Measurements from ENCODE around the gene ZNF398. TPM values are rescaled to one million over a fixed set of nuclear protein-coding genes. Genes with fewer than 3 reads are reported as not detected.
A peak's percentile ranks its signal among the peaks of the same experiment; 100 is the strongest.

Gene ZNF398
- total and polyA plus RNA-seq, 2 of the 13 experiments (the other 11 are each of a cell fraction or from before 2014, with no cell fraction given) = 3.0 to 8.9 TPM

DNA sequence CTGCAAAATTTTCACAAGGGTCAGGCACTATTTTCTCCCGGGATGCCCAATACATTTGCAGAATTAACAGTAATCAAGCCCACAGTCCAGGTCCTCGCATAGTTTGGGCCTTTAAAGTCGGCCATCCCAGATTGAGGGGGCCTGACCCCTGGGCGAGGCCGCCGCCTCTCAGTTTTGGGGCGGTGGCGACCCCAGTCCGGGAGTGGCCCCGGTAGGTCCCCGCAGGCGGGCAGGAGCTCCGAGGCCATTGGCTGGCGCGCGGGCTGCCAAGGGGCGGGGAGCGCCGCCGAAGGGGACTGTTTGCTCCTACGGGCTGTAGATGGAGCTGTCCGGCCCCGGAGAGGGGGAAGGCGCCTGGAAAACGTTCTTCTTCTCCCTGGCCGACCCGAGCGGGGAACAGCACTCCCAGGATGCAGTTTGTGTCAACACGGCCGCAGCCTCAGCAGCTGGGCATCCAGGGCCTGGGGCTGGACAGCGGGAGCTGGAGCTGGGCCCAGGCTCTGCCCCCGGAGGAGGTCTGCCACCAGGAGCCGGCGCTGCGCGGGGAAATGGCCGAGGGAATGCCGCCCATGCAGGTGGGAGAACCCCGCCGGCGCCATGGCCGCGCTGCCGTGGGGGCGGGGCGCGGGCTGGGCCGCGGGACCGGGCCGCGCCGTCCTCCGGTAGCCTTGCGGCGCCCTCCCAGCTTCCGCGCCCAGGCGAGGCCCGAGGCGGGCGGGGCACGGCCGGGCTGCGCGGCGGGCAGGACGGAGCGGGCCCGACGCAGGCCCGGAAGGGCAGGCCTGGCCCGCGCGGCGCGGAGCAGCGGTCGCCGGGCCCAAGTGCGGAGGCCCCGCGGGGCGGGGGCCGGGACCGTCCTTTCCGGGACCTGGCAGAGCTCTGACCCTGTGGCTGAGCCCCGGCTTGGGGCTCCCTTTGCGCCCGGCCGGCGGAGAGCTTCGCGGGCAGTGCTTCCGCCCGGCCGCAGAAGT lies 48.2 kb downstream of the ZNF398 start, which contains the start of gene ZNF282 (continued):
- TF ChIP-seq SAFB2 (CRISPR knock-in tag; IDR thresholded peaks at IDR 0.05; ENCODE audit: borderline replicate concordance, low read depth) (no peak; the same call in none of the 2 replicates), ATF7-NPFF (CRISPR knock-in tag; IDR thresholded peaks at IDR 0.05; ENCODE audit: low read depth) (peak; percentile 86), NR3C1 (CRISPR knock-in tag; IDR thresholded peaks at IDR 0.05) (no peak), HMG20B (CRISPR knock-in tag; conservative IDR thresholded peaks at IDR 0.05) (no peak; the same call in 1 of the 2 replicates), ZFY (CRISPR knock-in tag; IDR thresholded peaks at IDR 0.05) (peak; percentile 97), SMYD3 (CRISPR knock-in tag; IDR thresholded peaks at IDR 0.05) (no peak), MIER3 (CRISPR knock-in tag; IDR thresholded peaks at IDR 0.05; ENCODE audit: borderline replicate concordance) (peak; percentile 59; the same call in 1 of the 2 replicates), ZNF136 (CRISPR knock-in tag; IDR thresholded peaks at IDR 0.05; ENCODE audit: low read depth) (no peak)
- TF ChIP-seq, protein P1, sequence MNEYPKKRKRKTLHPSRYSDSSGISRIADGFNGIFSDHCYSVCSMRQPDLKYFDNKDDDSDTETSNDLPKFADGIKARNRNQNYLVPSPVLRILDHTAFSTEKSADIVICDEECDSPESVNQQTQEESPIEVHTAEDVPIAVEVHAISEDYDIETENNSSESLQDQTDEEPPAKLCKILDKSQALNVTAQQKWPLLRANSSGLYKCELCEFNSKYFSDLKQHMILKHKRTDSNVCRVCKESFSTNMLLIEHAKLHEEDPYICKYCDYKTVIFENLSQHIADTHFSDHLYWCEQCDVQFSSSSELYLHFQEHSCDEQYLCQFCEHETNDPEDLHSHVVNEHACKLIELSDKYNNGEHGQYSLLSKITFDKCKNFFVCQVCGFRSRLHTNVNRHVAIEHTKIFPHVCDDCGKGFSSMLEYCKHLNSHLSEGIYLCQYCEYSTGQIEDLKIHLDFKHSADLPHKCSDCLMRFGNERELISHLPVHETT (CRISPR knock-in tag; conservative IDR thresholded peaks at IDR 0.05) = 0 out of 2 replicates have a peak, but pooled peaks have one; percentile 40
- TF ChIP-seq, protein P2, sequence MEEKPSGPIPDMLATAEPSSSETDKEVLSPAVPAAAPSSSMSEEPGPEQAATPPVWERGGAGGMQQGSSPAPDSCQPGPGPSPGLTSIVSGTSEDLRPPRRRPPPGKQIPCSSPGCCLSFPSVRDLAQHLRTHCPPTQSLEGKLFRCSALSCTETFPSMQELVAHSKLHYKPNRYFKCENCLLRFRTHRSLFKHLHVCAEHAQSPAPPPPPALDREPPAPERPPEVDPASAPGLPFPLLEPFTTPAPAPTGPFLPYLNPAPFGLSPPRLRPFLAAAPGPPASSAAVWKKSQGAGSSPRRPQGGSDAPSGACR (CRISPR knock-in tag; IDR thresholded peaks at IDR 0.05) = peak; percentile 74
- TF ChIP-seq, protein P3, sequence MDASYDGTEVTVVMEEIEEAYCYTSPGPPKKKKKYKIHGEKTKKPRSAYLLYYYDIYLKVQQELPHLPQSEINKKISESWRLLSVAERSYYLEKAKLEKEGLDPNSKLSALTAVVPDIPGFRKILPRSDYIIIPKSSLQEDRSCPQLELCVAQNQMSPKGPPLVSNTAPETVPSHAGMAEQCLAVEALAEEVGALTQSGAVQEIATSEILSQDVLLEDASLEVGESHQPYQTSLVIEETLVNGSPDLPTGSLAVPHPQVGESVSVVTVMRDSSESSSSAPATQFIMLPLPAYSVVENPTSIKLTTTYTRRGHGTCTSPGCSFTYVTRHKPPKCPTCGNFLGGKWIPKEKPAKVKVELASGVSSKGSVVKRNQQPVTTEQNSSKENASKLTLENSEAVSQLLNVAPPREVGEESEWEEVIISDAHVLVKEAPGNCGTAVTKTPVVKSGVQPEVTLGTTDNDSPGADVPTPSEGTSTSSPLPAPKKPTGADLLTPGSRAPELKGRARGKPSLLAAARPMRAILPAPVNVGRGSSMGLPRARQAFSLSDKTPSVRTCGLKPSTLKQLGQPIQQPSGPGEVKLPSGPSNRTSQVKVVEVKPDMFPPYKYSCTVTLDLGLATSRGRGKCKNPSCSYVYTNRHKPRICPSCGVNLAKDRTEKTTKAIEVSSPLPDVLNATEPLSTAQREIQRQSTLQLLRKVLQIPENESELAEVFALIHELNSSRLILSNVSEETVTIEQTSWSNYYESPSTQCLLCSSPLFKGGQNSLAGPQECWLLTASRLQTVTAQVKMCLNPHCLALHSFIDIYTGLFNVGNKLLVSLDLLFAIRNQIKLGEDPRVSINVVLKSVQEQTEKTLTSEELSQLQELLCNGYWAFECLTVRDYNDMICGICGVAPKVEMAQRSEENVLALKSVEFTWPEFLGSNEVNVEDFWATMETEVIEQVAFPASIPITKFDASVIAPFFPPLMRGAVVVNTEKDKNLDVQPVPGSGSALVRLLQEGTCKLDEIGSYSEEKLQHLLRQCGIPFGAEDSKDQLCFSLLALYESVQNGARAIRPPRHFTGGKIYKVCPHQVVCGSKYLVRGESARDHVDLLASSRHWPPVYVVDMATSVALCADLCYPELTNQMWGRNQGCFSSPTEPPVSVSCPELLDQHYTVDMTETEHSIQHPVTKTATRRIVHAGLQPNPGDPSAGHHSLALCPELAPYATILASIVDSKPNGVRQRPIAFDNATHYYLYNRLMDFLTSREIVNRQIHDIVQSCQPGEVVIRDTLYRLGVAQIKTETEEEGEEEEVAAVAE (CRISPR knock-in tag; IDR thresholded peaks at IDR 0.05; ENCODE audit: borderline replicate concordance) = peak; percentile 70; the same call in 1 of the 2 replicates
- TF ChIP-seq, protein P4, sequence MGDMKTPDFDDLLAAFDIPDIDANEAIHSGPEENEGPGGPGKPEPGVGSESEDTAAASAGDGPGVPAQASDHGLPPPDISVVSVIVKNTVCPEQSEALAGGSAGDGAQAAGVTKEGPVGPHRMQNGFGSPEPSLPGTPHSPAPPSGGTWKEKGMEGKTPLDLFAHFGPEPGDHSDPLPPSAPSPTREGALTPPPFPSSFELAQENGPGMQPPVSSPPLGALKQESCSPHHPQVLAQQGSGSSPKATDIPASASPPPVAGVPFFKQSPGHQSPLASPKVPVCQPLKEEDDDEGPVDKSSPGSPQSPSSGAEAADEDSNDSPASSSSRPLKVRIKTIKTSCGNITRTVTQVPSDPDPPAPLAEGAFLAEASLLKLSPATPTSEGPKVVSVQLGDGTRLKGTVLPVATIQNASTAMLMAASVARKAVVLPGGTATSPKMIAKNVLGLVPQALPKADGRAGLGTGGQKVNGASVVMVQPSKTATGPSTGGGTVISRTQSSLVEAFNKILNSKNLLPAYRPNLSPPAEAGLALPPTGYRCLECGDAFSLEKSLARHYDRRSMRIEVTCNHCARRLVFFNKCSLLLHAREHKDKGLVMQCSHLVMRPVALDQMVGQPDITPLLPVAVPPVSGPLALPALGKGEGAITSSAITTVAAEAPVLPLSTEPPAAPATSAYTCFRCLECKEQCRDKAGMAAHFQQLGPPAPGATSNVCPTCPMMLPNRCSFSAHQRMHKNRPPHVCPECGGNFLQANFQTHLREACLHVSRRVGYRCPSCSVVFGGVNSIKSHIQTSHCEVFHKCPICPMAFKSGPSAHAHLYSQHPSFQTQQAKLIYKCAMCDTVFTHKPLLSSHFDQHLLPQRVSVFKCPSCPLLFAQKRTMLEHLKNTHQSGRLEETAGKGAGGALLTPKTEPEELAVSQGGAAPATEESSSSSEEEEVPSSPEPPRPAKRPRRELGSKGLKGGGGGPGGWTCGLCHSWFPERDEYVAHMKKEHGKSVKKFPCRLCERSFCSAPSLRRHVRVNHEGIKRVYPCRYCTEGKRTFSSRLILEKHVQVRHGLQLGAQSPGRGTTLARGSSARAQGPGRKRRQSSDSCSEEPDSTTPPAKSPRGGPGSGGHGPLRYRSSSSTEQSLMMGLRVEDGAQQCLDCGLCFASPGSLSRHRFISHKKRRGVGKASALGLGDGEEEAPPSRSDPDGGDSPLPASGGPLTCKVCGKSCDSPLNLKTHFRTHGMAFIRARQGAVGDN (CRISPR knock-in tag; IDR thresholded peaks at IDR 0.05) = peak; percentile 86
- TF ChIP-seq, protein P5, sequence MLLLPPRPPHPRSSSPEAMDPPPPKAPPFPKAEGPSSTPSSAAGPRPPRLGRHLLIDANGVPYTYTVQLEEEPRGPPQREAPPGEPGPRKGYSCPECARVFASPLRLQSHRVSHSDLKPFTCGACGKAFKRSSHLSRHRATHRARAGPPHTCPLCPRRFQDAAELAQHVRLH (CRISPR knock-in tag; IDR thresholded peaks at IDR 0.05; ENCODE audit: borderline replicate concordance, low read depth) = peak; percentile 69; the same call in 1 of the 2 replicates
- TF ChIP-seq, protein P6, sequence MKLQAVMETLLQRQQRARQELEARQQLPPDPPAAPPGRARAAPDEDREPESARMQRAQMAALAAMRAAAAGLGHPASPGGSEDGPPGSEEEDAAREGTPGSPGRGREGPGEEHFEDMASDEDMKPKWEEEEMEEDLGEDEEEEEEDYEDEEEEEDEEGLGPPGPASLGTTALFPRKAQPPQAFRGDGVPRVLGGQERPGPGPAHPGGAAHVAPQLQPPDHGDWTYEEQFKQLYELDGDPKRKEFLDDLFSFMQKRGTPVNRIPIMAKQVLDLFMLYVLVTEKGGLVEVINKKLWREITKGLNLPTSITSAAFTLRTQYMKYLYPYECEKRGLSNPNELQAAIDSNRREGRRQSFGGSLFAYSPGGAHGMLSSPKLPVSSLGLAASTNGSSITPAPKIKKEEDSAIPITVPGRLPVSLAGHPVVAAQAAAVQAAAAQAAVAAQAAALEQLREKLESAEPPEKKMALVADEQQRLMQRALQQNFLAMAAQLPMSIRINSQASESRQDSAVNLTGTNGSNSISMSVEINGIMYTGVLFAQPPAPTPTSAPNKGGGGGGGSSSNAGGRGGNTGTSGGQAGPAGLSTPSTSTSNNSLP (IDR thresholded peaks at IDR 0.05; ENCODE audit: low read depth, low read length) = no peak
